ENCODE measurements around the gene MTFR2.

- TF ChIP-seq FOXA1 (IDR thresholded peaks at IDR 0.05) = no peak
- TF ChIP-seq BHLHE40 (IDR thresholded peaks at IDR 0.05; ENCODE audit: borderline replicate concordance) = no peak
- no peak for TF ChIP-seq SUZ12 (IDR thresholded peaks at IDR 0.05)
- TF ChIP-seq LEF1 (IDR thresholded peaks at IDR 0.05; ENCODE audit: borderline replicate concordance) = no peak
- no peak for TF ChIP-seq TARDBP (IDR thresholded peaks at IDR 0.05)
- no peak for TF ChIP-seq FOXM1 (IDR thresholded peaks at IDR 0.05; ENCODE audit: borderline replicate concordance)
- peak; percentile 66 for TF ChIP-seq PKNOX1 (IDR thresholded peaks at IDR 0.05)
- no peak for TF ChIP-seq ARNT (IDR thresholded peaks at IDR 0.05)
- no peak for TF ChIP-seq NFRKB (IDR thresholded peaks at IDR 0.05)
- no peak for TF ChIP-seq SP1 (IDR thresholded peaks at IDR 0.05)
- TF ChIP-seq HDGF (IDR thresholded peaks at IDR 0.05; ENCODE audit: borderline replicate concordance) = no peak
- no peak for TF ChIP-seq ZNF384 (IDR thresholded peaks at IDR 0.05)
- TF ChIP-seq FOXK2 (IDR thresholded peaks at IDR 0.05) = no peak
- peak; percentile 2; the same call in 1 of the 2 replicates for TF ChIP-seq L3MBTL2 (conservative IDR thresholded peaks at IDR 0.05)
Observed at GRCh38 chr6:136288566-136289326, 38.6 kb upstream of the MTFR2 start.

Measured in HEK293T (cell line).